Esophagus squamous epithelium (tissue), 5 donors: ENCODE results near the gene PPP2R2C. TPM values are rescaled to one million over a fixed set of nuclear protein-coding genes. Genes with fewer than 3 reads are reported as not detected.

Experiments
- DNase-seq: peaks from one replicate; lab custom pipeline; 2025; lab: John Stamatoyannopoulos, UW
- H3K27ac ChIP-seq, 4 donors: fragments of 200-600 bp; sonication (generic); one replicate each; pipeline ENCODE4 v1.5.1; 2016 to 2019; ENCODE audit warnings: mild to moderate bottlenecking in 1 of 4
- H3K27me3 ChIP-seq, 4 donors: fragments of 200-600 bp; sonication (generic); 1 replicate in 3 of 4; 2 replicates in 1 of 4; pipeline versions ENCODE4 v1.5.1 to v1.6.0; 2017 to 2021; ENCODE audit warnings: antibody characterized with exemption in 1 of 4
- H3K36me3 ChIP-seq, 3 donors: fragments of 200-600 bp; sonication (generic); one replicate each; pipeline ENCODE4 v1.5.1; 2016 to 2019
- H3K4me1 ChIP-seq, 3 donors: fragments of 200-600 bp; sonication (generic); one replicate each; pipeline ENCODE4 v1.5.1; 2017 to 2019
- H3K4me3 ChIP-seq, 4 donors: fragments of 200-600 bp; sonication (generic); 1 replicate in 3 of 4; 2 replicates in 1 of 4; pipeline ENCODE4 v1.5.1; 2016 to 2019; ENCODE audit warnings: mild to moderate bottlenecking in 2 of 4, moderate library complexity in 1 of 4
- H3K9me3 ChIP-seq, 3 donors: fragments of 200-600 bp; sonication (generic); one replicate each; pipeline ENCODE4 v1.5.1; 2016 to 2019
- CTCF ChIP-seq, 6 experiments: fragments of 450-650 bp in 4 of 6; fragments of 200-600 bp in 2 of 6; sonication (generic) in 2 of 6; IDR thresholded peaks; one replicate each; pipeline ENCODE4 v1.5.1; 2016 to 2019; ENCODE audit warnings: antibody characterized with exemption in 6 of 6, mild to moderate bottlenecking in 4 of 6, moderate library complexity in 4 of 6
- POLR2A ChIP-seq, 4 donors: fragments of 450-650 bp; IDR thresholded peaks; one replicate each; pipeline ENCODE4 v1.6.1; 2017; ENCODE audit warnings: antibody characterized with exemption in 4 of 4, mild to moderate bottlenecking in 4 of 4, moderate library complexity in 3 of 4
- WGBS, 2 donors: methylation state at CpG; one replicate each; pipeline ENCODE4 v1.1.5; 2018; 5-methylcytosine and 5-hydroxymethylcytosine counted together
- intact Hi-C: fragments of 100-400 bp; cut with DNase I; formaldehyde crosslinking; loops from one replicate; pipeline ENCODE4 v1.15.0; 2022
- total RNA-seq, 4 donors: library from RNA; depleted of rRNA; stranded (reverse); fragments of >200 nt; gene quantifications; one replicate each; pipeline ENCODE4 v1.1.0, GENCODE V29; 2016
- donor health status: DM: yes; HTN: yes; CAD: no.

PPP2R2C gene
- total RNA-seq, 4 donors from 2014 or later = 26.9 to 76.3 (median 53.7) TPM

- TF ChIP-seq POLR2A (IDR thresholded peaks at IDR 0.05) (no peak), CTCF (IDR thresholded peaks at IDR 0.05) (no peak)
- Histone ChIP-seq H3K9me3 (no peaks in the 10 kb centered on the region), H3K27me3 (peaks cover 0 to 17% (median 0%) of the 10 kb centered on the region in 4 donors), H3K36me3 (no peaks in the 10 kb centered on the region), H3K4me3 (peak overlapping the region in 2 of 4 donors; percentile 1 to 30), H3K4me1 (peaks cover 27 to 59% (median 45%) of the 10 kb centered on the region in 3 donors), H3K27ac (peak overlapping the region; percentile 72 to 80 (median 75))
- WGBS, 2 donors = 30 to 67% methylated on average over 11 to 12 of the region's 15 CpGs
- no peak for DNase-seq
- intact Hi-C loops = no loop called here
Measured at GRCh38 chr4:6449746-6450369, 22.6 kb downstream of the PPP2R2C start.

GRCh38 chr4:6449335-6449734 lies 23.1 kb downstream of the PPP2R2C start:
- 31 to 52% methylated on average over 13 to 14 of the region's 14 CpGs for WGBS, 2 donors
- TF ChIP-seq CTCF (IDR thresholded peaks at IDR 0.05) = no peak
- no peak for TF ChIP-seq POLR2A (IDR thresholded peaks at IDR 0.05)
- H3K4me3 ChIP-seq = peak overlapping the region in 2 of 4 donors; percentile 1 to 30
- DNase-seq = no peak
- peaks cover 27 to 59% (median 45%) of the 10 kb centered on the region in 3 donors for H3K4me1 ChIP-seq
- peak overlapping the region; percentile 72 to 80 (median 75) for H3K27ac ChIP-seq
- H3K36me3 ChIP-seq = no peaks in the 10 kb centered on the region
- intact Hi-C loops = no loop called here
- H3K27me3 ChIP-seq = peaks cover 0 to 19% (median 0%) of the 10 kb centered on the region in 4 donors
- H3K9me3 ChIP-seq = no peaks in the 10 kb centered on the region

- H3K27me3 ChIP-seq = peaks cover 0 to 26% (median 0%) of the 10 kb centered on the region in 4 donors
- intact Hi-C loops = no loop called here
- DNase-seq = no peak
- H3K4me3 ChIP-seq = peak overlapping the region in 1 of 4 donors; percentile 30
- H3K36me3 ChIP-seq = no peaks in the 10 kb centered on the region
- H3K27ac ChIP-seq = peak overlapping the region in 3 of 4 donors; percentile 72 to 78 (median 72)
- 48 to 55% methylated on average over 6 to 11 of the region's 21 CpGs for WGBS, 2 donors
- peaks cover 27 to 63% (median 45%) of the 10 kb centered on the region in 3 donors for H3K4me1 ChIP-seq
- no peak for TF ChIP-seq POLR2A (IDR thresholded peaks at IDR 0.05)
- no peak for TF ChIP-seq CTCF (IDR thresholded peaks at IDR 0.05)
- H3K9me3 ChIP-seq = no peaks in the 10 kb centered on the region
Measured at GRCh38 chr4:6448476-6449170, 23.8 kb downstream of the PPP2R2C start.

- WGBS, 2 donors = 47 to 55% methylated on average over 15 to 18 of the region's 22 CpGs
- no peak overlapping the region for H3K4me3 ChIP-seq
- no peaks in the 10 kb centered on the region for H3K36me3 ChIP-seq
- H3K27ac ChIP-seq = peak overlapping the region in 1 of 4 donors; percentile 72
- TF ChIP-seq POLR2A (IDR thresholded peaks at IDR 0.05) (no peak), CTCF (IDR thresholded peaks at IDR 0.05) (no peak)
- intact Hi-C loops = no loop called here
- H3K9me3 ChIP-seq = no peaks in the 10 kb centered on the region
- peaks cover 27 to 69% (median 45%) of the 10 kb centered on the region in 3 donors for H3K4me1 ChIP-seq
- H3K27me3 ChIP-seq = peaks cover 0 to 30% (median 0%) of the 10 kb centered on the region in 4 donors
- no peak for DNase-seq
Measured at GRCh38 chr4:6447672-6448171, 24.7 kb downstream of the PPP2R2C start.
